Activated T-cell treated with anti-CD3 and anti-CD28 coated beads, Interleukin-2, amount 50 U/mL, for 4 hours (primary cell): Measurements from ENCODE around the gene GPATCH2. TPM values are rescaled to one million over a fixed set of nuclear protein-coding genes. Genes with fewer than 3 reads are reported as not detected.

Experiments
- total RNA-seq, 3 donors: library from RNA; stranded (reverse); gene quantifications; one replicate each; pipeline ENCODE4 v1.2.1, GENCODE V29; 2021

GPATCH2 gene
- total RNA-seq, 3 donors from 2014 or later, result 7.5 to 8.5 (median 8.2) TPM

Other genes with a start within 250 kb of the GPATCH2 start
- not detected for gene SPATA17, start 254 bp upstream of the GPATCH2 start, total RNA-seq